ENCODE measurements around the gene RNF115. TPM values are rescaled to one million over a fixed set of nuclear protein-coding genes. Genes with fewer than 3 reads are reported as not detected.

The RNF115 gene
- polyA plus RNA-seq, 3 donors: 3.5 to 5.4 (median 5.2) TPM

GRCh38 chr1:145828367-145829026 is 4.6 kb upstream of the RNF115 start:
- Histone ChIP-seq H3K27me3 (ENCODE audit: control insufficient read depth in 2 of 2, insufficient read depth in 2 of 2, low read length in 2 of 2) (no peaks in the 10 kb centered on the region), H3K9me3 (replicated peaks in 1 of 2; ENCODE audit: control insufficient read depth in 1 of 2, insufficient read depth in 1 of 2, low read length in 2 of 2) (no peaks in the 10 kb centered on the region), H3K79me2 (ENCODE audit: insufficient read depth, low read length) (peaks cover 37% of the 10 kb centered on the region), H2AFZ (ENCODE audit: insufficient read depth, low read depth, low read length, poor library complexity, severe bottlenecking) (no peak overlapping the region), H3K4me1 (ENCODE audit: control insufficient read depth in 1 of 2, insufficient read depth in 2 of 2, low read length in 2 of 2) (peaks cover 11% of the 10 kb centered on the region in 2 donors), H3K4me2 (replicated peaks; ENCODE audit: extremely low read depth, low read length, poor library complexity, severe bottlenecking) (no peak overlapping the region), H3K36me3 (replicated peaks in 1 of 2; ENCODE audit: control insufficient read depth in 1 of 2, insufficient read depth in 2 of 2, low read length in 2 of 2) (peaks cover 73 to 80% of the 10 kb centered on the region in 2 donors), H3K9ac (ENCODE audit: insufficient read depth, low read length, poor library complexity, severe bottlenecking) (no peak overlapping the region), H4K20me1 (ENCODE audit: insufficient read depth, low read length) (peaks cover 21% of the 10 kb centered on the region), H3K4me3 (replicated peaks in 1 of 3; ENCODE audit: low read depth in 2 of 3, low read length in 3 of 3) (no peak overlapping the region), H3K27ac (ENCODE audit: low read depth in 1 of 2, low read length in 2 of 2) (no peak overlapping the region)
- Mint-ChIP-seq H3K4me3 (no peak overlapping the region), H3K4me1 (peaks cover 13% of the 10 kb centered on the region), H3K27ac (peak overlapping the region in 2 of 7 donors; percentile 5 to 58), H3K27me3 (ENCODE audit: low read depth in 3 of 3) (no peaks in the 10 kb centered on the region), H3K9me3 (no peaks in the 10 kb centered on the region), H3K36me3 (peaks cover 70 to 79% of the 10 kb centered on the region in 2 donors)
- no peak for TF ChIP-seq CTCF (IDR thresholded peaks at IDR 0.05)
- no peak for DNase-seq
- intact Hi-C loops (cut with micrococcal nuclease): no loop called here

GRCh38 chr1:145827966-145828365 is 4.1 kb upstream of the RNF115 start:
- Histone ChIP-seq H3K9ac (ENCODE audit: insufficient read depth, low read length, poor library complexity, severe bottlenecking) (no peak overlapping the region), H3K36me3 (replicated peaks in 1 of 2; ENCODE audit: control insufficient read depth in 1 of 2, insufficient read depth in 2 of 2, low read length in 2 of 2) (peaks cover 67 to 75% of the 10 kb centered on the region in 2 donors), H4K20me1 (ENCODE audit: insufficient read depth, low read length) (peaks cover 21% of the 10 kb centered on the region), H2AFZ (ENCODE audit: insufficient read depth, low read depth, low read length, poor library complexity, severe bottlenecking) (no peak overlapping the region), H3K79me2 (ENCODE audit: insufficient read depth, low read length) (peaks cover 37% of the 10 kb centered on the region), H3K4me1 (ENCODE audit: control insufficient read depth in 1 of 2, insufficient read depth in 2 of 2, low read length in 2 of 2) (peaks cover 11% of the 10 kb centered on the region in 2 donors), H3K9me3 (replicated peaks in 1 of 2; ENCODE audit: control insufficient read depth in 1 of 2, insufficient read depth in 1 of 2, low read length in 2 of 2) (no peaks in the 10 kb centered on the region), H3K27ac (ENCODE audit: low read depth in 1 of 2, low read length in 2 of 2) (peak overlapping the region in 1 of 2 donors; percentile 24), H3K4me2 (replicated peaks; ENCODE audit: extremely low read depth, low read length, poor library complexity, severe bottlenecking) (no peak overlapping the region), H3K27me3 (ENCODE audit: control insufficient read depth in 2 of 2, insufficient read depth in 2 of 2, low read length in 2 of 2) (no peaks in the 10 kb centered on the region), H3K4me3 (replicated peaks in 1 of 3; ENCODE audit: low read depth in 2 of 3, low read length in 3 of 3) (no peak overlapping the region)
- no peak for DNase-seq
- Mint-ChIP-seq H3K27ac (peak overlapping the region in 3 of 7 donors; percentile 5 to 60 (median 58)), H3K27me3 (ENCODE audit: low read depth in 3 of 3) (peaks cover 0 to 3% (median 2%) of the 10 kb centered on the region in 3 donors), H3K4me1 (peaks cover 13% of the 10 kb centered on the region), H3K36me3 (peaks cover 64 to 73% of the 10 kb centered on the region in 2 donors), H3K9me3 (no peaks in the 10 kb centered on the region), H3K4me3 (no peak overlapping the region)
- no peak for TF ChIP-seq CTCF (IDR thresholded peaks at IDR 0.05)
- intact Hi-C loops (cut with micrococcal nuclease): no loop called here
